HepG2 (cell line): Measurements from ENCODE around the gene CD69. TPM values are rescaled to one million over a fixed set of nuclear protein-coding genes. Genes with fewer than 3 reads are reported as not detected.

ENCODE experiments used
- PATZ1 ChIP-seq: sonication (generic); formaldehyde crosslinking; IDR thresholded peaks from 2 replicates; pipeline ENCODE4 v1.4.0; 2020; ENCODE audit warnings: missing genetic modification reagents
- TFDP1 ChIP-seq: IDR thresholded peaks from 2 replicates; pipeline ENCODE4 v1.6.1; 2016; ENCODE audit warnings: missing compliant biosample characterization, missing genetic modification reagents, borderline replicate concordance
- ZNF687 ChIP-seq: sonication (generic); formaldehyde crosslinking; IDR thresholded peaks from 2 replicates; pipeline ENCODE4 v1.5.1; 2020; ENCODE audit warnings: mild to moderate bottlenecking, missing genetic modification reagents, moderate library complexity
- polyA plus RNA-seq, 8 experiments: library from polyadenylated mRNA; depleted of rRNA in 3 of 8; stranded (reverse) in 7 of 8; unstranded in 1 of 8; fragments of >200 nt; fragmentation: Illumina TruSeq in 4 of 8; extraction: Trizol in 4 of 8; gene quantifications; 2 replicates each; pipeline versions ENCODE4 v1.2.1 to v1.2.3, GENCODE V29; 2011 to 2016; ENCODE audit warnings: low read depth in 4 of 8, missing spikeins in 1 of 8, mixed read lengths in 1 of 8; ENCODE audit not compliant: insufficient read depth in 1 of 8
- total RNA-seq, 5 experiments: library from RNA; depleted of rRNA; stranded (reverse); fragments of >200 nt; fragmentation: Illumina TruSeq; extraction: Trizol; gene quantifications; 2 replicates each; pipeline ENCODE4 v1.2.3, GENCODE V29; 2016; ENCODE audit warnings: low read depth in 1 of 5

Gene CD69
- total and polyA plus RNA-seq, 2 of the 13 experiments (the other 11 are each of a cell fraction or from before 2014, with no cell fraction given): not detected

GRCh38 chr12:9739404-9740105, 21.1 kb downstream of the CD69 start (continued):
- TF ChIP-seq TFDP1 (CRISPR knock-in tag): peak; percentile 52; the same call in 1 of the 2 replicates
- peak; percentile 65 for TF ChIP-seq ZNF687 (CRISPR knock-in tag)
- 0 out of 2 replicates have a peak, but pooled peaks have one; percentile 15 for TF ChIP-seq PATZ1 (CRISPR knock-in tag)
